Measurements from ENCODE around the gene ENO3.
A peak's percentile ranks its signal among the peaks of the same experiment; 100 is the strongest.

Gene ENO3

GRCh38 chr17:4965311-4965986, 14.5 kb downstream of the ENO3 start:
- TF ChIP-seq CTCF (conservative IDR thresholded peaks at IDR 0.05; ENCODE audit: low read depth), result no peak
- ChIA-PET POLR2A (ENCODE audit: low non-redundant PET) (interaction anchor here (0.6 to 1.9 kb wide), 3 partner anchors 12 to 56 kb away, joined by 3 to 6 read pairs (median 4); no protein-coding TSS in a partner anchor), CTCF (interaction anchor here (0.6 kb wide), 1 partner anchor 34 kb away, joined by 5 read pairs; no protein-coding TSS in a partner anchor)
- no peak for DNase-seq (ENCODE audit: low spot score)
- peak overlapping the region; percentile 98 for H3K27ac ChIP-seq

- POLR2A ChIA-PET (ENCODE audit: low non-redundant PET), result interaction anchor here (0.5 to 1.9 kb wide), 7 partner anchors 11 to 133 kb away, joined by 3 to 10 read pairs (median 3); partner anchors contain the start of genes ENO3, INCA1, KIF1C and RNF167
These were observed 16.1 kb downstream of the ENO3 start for GRCh38 chr17:4966844-4967538.

GRCh38 chr17:4967539-4968485, 16.9 kb downstream of the ENO3 start, which contains the start of gene SPAG7:
SPAG7 (minus strand) TSS chr17:4967817; CDS start chr17:4967804, 13 bp downstream.
- TF ChIP-seq CTCF (conservative IDR thresholded peaks at IDR 0.05; ENCODE audit: low read depth), result no peak
- ChIA-PET CTCF (interaction anchor here (0.6 to 1.4 kb wide), 4 partner anchors 12 to 258 kb away, joined by 3 to 5 read pairs (median 3); no protein-coding TSS in a partner anchor), POLR2A (ENCODE audit: low non-redundant PET) (interaction anchor here (0.7 to 2.0 kb wide), 6 partner anchors 17 to 58 kb away, joined by 3 to 10 read pairs (median 6); partner anchors contain the start of genes CAMTA2, ENO3, INCA1 and KIF1C)
- peak; percentile 95 for DNase-seq (ENCODE audit: low spot score)
- H3K27ac ChIP-seq, result peak within 1 kb of the TSS; percentile 98

More at GRCh38 chr17:4966844-4967538, 16.1 kb downstream of the ENO3 start:
- TF ChIP-seq CTCF (conservative IDR thresholded peaks at IDR 0.05; ENCODE audit: low read depth), result no peak
- H3K27ac ChIP-seq, result peak overlapping the region; percentile 98
- peak; percentile 99 for DNase-seq (ENCODE audit: low spot score)
- CTCF ChIA-PET, result interaction anchor here (0.6 kb wide), 1 partner anchor 257 kb away, joined by 3 read pairs; no protein-coding TSS in a partner anchor

- ChIA-PET CTCF (interaction anchor here (0.9 to 1.4 kb wide), 3 partner anchors 12 to 58 kb away, joined by 3 to 5 read pairs (median 3); no protein-coding TSS in a partner anchor), POLR2A (ENCODE audit: low non-redundant PET) (interaction anchor here (0.6 to 2.0 kb wide), 4 partner anchors 9 to 23 kb away, joined by 3 to 10 read pairs (median 4); partner anchors contain the start of genes CAMTA2 and PFN1)
These were observed 17.6 kb downstream of the ENO3 start for GRCh38 chr17:4968486-4969046.

More at GRCh38 chr17:4968486-4969046, 17.6 kb downstream of the ENO3 start:
- no peak for DNase-seq (ENCODE audit: low spot score)
- TF ChIP-seq CTCF (conservative IDR thresholded peaks at IDR 0.05; ENCODE audit: low read depth), result no peak
- peak overlapping the region; percentile 98 for H3K27ac ChIP-seq
